H9 (cell line): ENCODE measurements around the gene CFAP69. TPM values are rescaled to one million over a fixed set of nuclear protein-coding genes. Genes with fewer than 3 reads are reported as not detected.

Experiments used
- DNase-seq: peaks from one replicate; pipeline ENCODE4 v3.0.0-alpha.2; 2017
- H2AFZ ChIP-seq: one replicate; pipeline ENCODE4 v1.6.1; 2013; ENCODE audit warnings: mild to moderate bottlenecking, low read length, control low read depth, moderate library complexity
- H2AK5ac ChIP-seq: 2 replicates; pipeline ENCODE4 v1.6.1; 2013; ENCODE audit warnings: low read length, control low read depth, mixed read lengths; ENCODE audit not compliant: insufficient read length
- H2BK120ac ChIP-seq: one replicate; pipeline ENCODE4 v1.6.1; 2013; ENCODE audit warnings: low read depth, mild to moderate bottlenecking, low read length, control low read depth, inconsistent platforms; ENCODE audit not compliant: poor library complexity, severe bottlenecking
- H2BK12ac ChIP-seq: 2 replicates; pipeline ENCODE4 v1.6.1; 2013; ENCODE audit warnings: low read length, control low read depth, mixed read lengths, low read depth; ENCODE audit not compliant: insufficient read length
- H2BK15ac ChIP-seq: 2 replicates; pipeline ENCODE4 v1.6.1; 2013; ENCODE audit warnings: low read depth, low read length, control low read depth
- H2BK20ac ChIP-seq: one replicate; pipeline ENCODE4 v1.6.1; 2013; ENCODE audit warnings: low read depth, mild to moderate bottlenecking, low read length, control low read depth, inconsistent platforms; ENCODE audit not compliant: poor library complexity, severe bottlenecking
- H2BK5ac ChIP-seq: 2 replicates; pipeline ENCODE4 v1.6.1; 2013; ENCODE audit warnings: low read length, control low read depth, mixed read lengths; ENCODE audit not compliant: insufficient read length
- H3K14ac ChIP-seq: 2 replicates; pipeline ENCODE4 v1.6.1; 2013; ENCODE audit warnings: low read length, control low read depth; ENCODE audit not compliant: insufficient read depth
- H3K18ac ChIP-seq: 2 replicates; pipeline ENCODE4 v1.6.1; 2013; ENCODE audit warnings: low read depth, mild to moderate bottlenecking, mixed read lengths, low read length, control low read depth; ENCODE audit not compliant: insufficient read length
- H3K23ac ChIP-seq: 2 replicates; pipeline ENCODE4 v1.6.1; 2013; ENCODE audit warnings: low read length, control low read depth, mixed read lengths, low read depth; ENCODE audit not compliant: insufficient read length
- H3K23me2 ChIP-seq: 2 replicates; pipeline ENCODE4 v1.6.1; 2013; ENCODE audit warnings: low read depth, mild to moderate bottlenecking, mixed read lengths, low read length, control low read depth; ENCODE audit not compliant: insufficient read length, poor library complexity, severe bottlenecking
- H3K27ac ChIP-seq: 2 replicates; pipeline ENCODE4 v1.5.1; 2013; ENCODE audit warnings: low read length, control low read depth, mixed read lengths, low read depth; ENCODE audit not compliant: insufficient read length
- H3K27me3 ChIP-seq: 2 replicates; pipeline ENCODE4 v1.6.1; 2013; ENCODE audit warnings: low read length, control low read depth, inconsistent platforms; ENCODE audit not compliant: insufficient read depth
- H3K4ac ChIP-seq: 2 replicates; pipeline ENCODE4 v1.6.1; 2013; ENCODE audit warnings: low read depth, mild to moderate bottlenecking, control low read depth, inconsistent platforms, low read length, moderate library complexity
- H3K4me1 ChIP-seq: 2 replicates; pipeline ENCODE4 v1.6.1; 2013; ENCODE audit warnings: low read length, control low read depth, inconsistent platforms; ENCODE audit not compliant: insufficient read depth
- H3K4me2 ChIP-seq: 2 replicates; pipeline ENCODE4 v1.6.1; 2013; ENCODE audit warnings: low read length, control low read depth, mixed read lengths; ENCODE audit not compliant: insufficient read length, insufficient read depth
- H3K56ac ChIP-seq: 2 replicates; pipeline ENCODE4 v1.6.1; 2013; ENCODE audit warnings: low read depth, mild to moderate bottlenecking, mixed read lengths, low read length, control low read depth; ENCODE audit not compliant: insufficient read length
- H3K79me1 ChIP-seq: 2 replicates; pipeline ENCODE4 v1.6.1; 2013; ENCODE audit warnings: low read depth, mild to moderate bottlenecking, moderate library complexity, low read length, control low read depth, inconsistent platforms; ENCODE audit not compliant: insufficient read depth, poor library complexity, severe bottlenecking
- H3K79me2 ChIP-seq: 2 replicates; pipeline ENCODE4 v1.6.1; 2013; ENCODE audit warnings: low read length, control low read depth, inconsistent platforms; ENCODE audit not compliant: insufficient read depth
- H3K9ac ChIP-seq: 2 replicates; pipeline ENCODE4 v1.6.1; 2013; ENCODE audit warnings: low read length, control low read depth, mixed read lengths; ENCODE audit not compliant: insufficient read length; ENCODE audit errors: extremely low read depth
- H3K9me3 ChIP-seq: one replicate; pipeline ENCODE4 v1.6.1; 2013; ENCODE audit warnings: low read depth, low read length, inconsistent platforms; ENCODE audit not compliant: control insufficient read depth
- H3T11ph ChIP-seq: one replicate; pipeline ENCODE4 v1.6.1; 2013; ENCODE audit warnings: mild to moderate bottlenecking, low read length, control low read depth, inconsistent platforms
- H4K20me1 ChIP-seq: one replicate; pipeline ENCODE4 v1.6.1; 2013; ENCODE audit not compliant: control insufficient read depth, insufficient read length, insufficient read depth
- H4K5ac ChIP-seq: 2 replicates; pipeline ENCODE4 v1.6.1; 2013; ENCODE audit warnings: low read depth, mild to moderate bottlenecking, mixed read lengths, low read length, control low read depth; ENCODE audit not compliant: insufficient read length
- H4K8ac ChIP-seq: replicated peaks from 2 replicates; pipeline ENCODE4 v1.6.1; 2013; ENCODE audit warnings: low read length, control low read depth, mixed read lengths, low read depth; ENCODE audit not compliant: insufficient read length
- H4K91ac ChIP-seq: 2 replicates; pipeline ENCODE4 v1.6.1; 2013; ENCODE audit warnings: low read depth, mild to moderate bottlenecking, moderate library complexity, mixed read lengths, low read length, control low read depth; ENCODE audit not compliant: insufficient read length
- H3K27ac Mint-ChIP-seq, 3 experiments: 2 replicates in 2 of 3; 3 replicates in 1 of 3; pipeline ENCODE4 v1.8.0; 2020 to 2021; ENCODE audit warnings: mixed read lengths in 3 of 3, mild to moderate bottlenecking in 1 of 3, moderate library complexity in 1 of 3
- H3K27me3 Mint-ChIP-seq: 2 replicates; pipeline ENCODE4 v1.8.0; 2021; ENCODE audit warnings: low read depth, mild to moderate bottlenecking, moderate library complexity, mixed read lengths
- H3K36me3 Mint-ChIP-seq, 3 experiments: 2 replicates in 2 of 3; 3 replicates in 1 of 3; pipeline ENCODE4 v1.8.0; 2020 to 2021; ENCODE audit warnings: low read depth in 3 of 3, mixed read lengths in 3 of 3; ENCODE audit not compliant: insufficient read depth in 1 of 3
- H3K4me1 Mint-ChIP-seq, 2 experiments: 2 replicates each; pipeline ENCODE4 v1.8.0; 2020; ENCODE audit warnings: mixed read lengths in 2 of 2
- H3K4me3 Mint-ChIP-seq, 2 experiments: 2 replicates in 1 of 2; 3 replicates in 1 of 2; pipeline ENCODE4 v1.8.0; 2020 to 2021; ENCODE audit warnings: mild to moderate bottlenecking in 2 of 2, mixed read lengths in 2 of 2, moderate library complexity in 1 of 2
- H3K9me3 Mint-ChIP-seq, 2 experiments: 2 replicates in 1 of 2; 3 replicates in 1 of 2; pipeline ENCODE4 v1.8.0; 2020; ENCODE audit warnings: mild to moderate bottlenecking in 2 of 2, mixed read lengths in 2 of 2, moderate library complexity in 1 of 2
- CTCF ChIP-seq: fragments of 200-600 bp; sonication (generic); conservative IDR thresholded peaks from 3 replicates; pipeline ENCODE4 v1.8.0; 2021; ENCODE audit warnings: antibody characterized with exemption, mild to moderate bottlenecking
- WGBS: extraction: QIAGEN DNeasy Blood & Tissue Kit; methylation state at CpG from one replicate; pipeline ENCODE4 v1.1.7; 2013; ENCODE audit warnings: missing lambda C conversion rate, low lambda C conversion rate, mixed read lengths; ENCODE audit not compliant: insufficient read length; ENCODE audit errors: extremely low coverage; 5-methylcytosine and 5-hydroxymethylcytosine counted together
- long read RNA-seq: library from polyadenylated mRNA; unstranded; transcript quantifications from one replicate; pipeline ENCODE4 v2.0.0, GENCODE V29; 2020
- total RNA-seq: library from RNA; stranded (reverse); gene quantifications from 2 replicates; pipeline ENCODE4 v1.2.1, GENCODE V29; 2021

Gene CFAP69
- total RNA-seq, result 2.5 and 2.9 TPM in 2 replicates
- long read RNA-seq, partial matches to known transcripts, result 1 of 7 reads
- long read RNA-seq, other reads (novel, unspliced or antisense), result 4 of 7 reads

- Histone ChIP-seq H3K4me1 (no peaks in the 10 kb centered on the region; the same call in 1 of the 2 replicates), H3K27me3 (no peaks in the 10 kb centered on the region), H3K9ac (peak within 1 kb of the TSS; percentile 69), H2BK15ac (no peak within 1 kb of the TSS), H3K14ac (no peak within 1 kb of the TSS), H4K20me1 (no peaks in the 10 kb centered on the region), H4K91ac (no peak within 1 kb of the TSS), H3K4ac (no peak within 1 kb of the TSS), H3K79me1 (no peaks in the 10 kb centered on the region), H2AFZ (peak within 1 kb of the TSS; percentile 32), H3K23me2 (peaks cover 12% of the 10 kb centered on the region), H4K5ac (no peak within 1 kb of the TSS), H3K79me2 (no peaks in the 10 kb centered on the region), H2BK20ac (no peak within 1 kb of the TSS), H3K4me2 (peak within 1 kb of the TSS; percentile 78), H2BK12ac (no peak within 1 kb of the TSS), H3K23ac (no peak within 1 kb of the TSS), H3K56ac (no peak within 1 kb of the TSS), H2BK5ac (no peak within 1 kb of the TSS), H2AK5ac (no peak within 1 kb of the TSS), H4K8ac (no peak within 1 kb of the TSS), H2BK120ac (no peak within 1 kb of the TSS), H3K18ac (no peak within 1 kb of the TSS), H3K9me3 (no peaks in the 10 kb centered on the region), H3T11ph (no peak within 1 kb of the TSS), H3K27ac (no peak within 1 kb of the TSS)
- WGBS, result no CpG with 5 or more reads among the region's 59 CpGs
- Mint-ChIP-seq H3K27me3 (peaks cover 30% of the 10 kb centered on the region), H3K4me1 (peaks cover 32 to 47% of the 10 kb centered on the region in 2 experiments), H3K4me3 (peak within 1 kb of the TSS; percentile 84 to 94), H3K36me3 (no peaks in the 10 kb centered on the region; a peak in 1 of 7 replicates), H3K27ac (peak within 1 kb of the TSS in 2 of 3 experiments; percentile 89 to 95; a peak in 5 of 7 replicates), H3K9me3 (no peaks in the 10 kb centered on the region)
- peak; percentile 38; the same call in 1 of the 3 replicates for TF ChIP-seq CTCF
- peak; percentile 93 for DNase-seq
Observed at GRCh38 chr7:90244909-90245851, at the start of gene CFAP69. CFAP69 (plus strand) TSS chr7:90245174; CDS start chr7:90245425, 251 bp downstream.
